Islet of Langerhans (tissue), 1 donor: Measurements from ENCODE around the gene AZIN2.
"Not testable (repeated sequence)": the region's sequence is repeated elsewhere in the genome, so short reads cannot be mapped to it uniquely, and the experiment has no call there.

Source experiments
- FAIRE-seq: peaks from one replicate; lab custom pipeline; 2011; peaks lifted over from hg19 to GRCh38; lab: Jason Lieb, UNC

The AZIN2 gene

DNA sequence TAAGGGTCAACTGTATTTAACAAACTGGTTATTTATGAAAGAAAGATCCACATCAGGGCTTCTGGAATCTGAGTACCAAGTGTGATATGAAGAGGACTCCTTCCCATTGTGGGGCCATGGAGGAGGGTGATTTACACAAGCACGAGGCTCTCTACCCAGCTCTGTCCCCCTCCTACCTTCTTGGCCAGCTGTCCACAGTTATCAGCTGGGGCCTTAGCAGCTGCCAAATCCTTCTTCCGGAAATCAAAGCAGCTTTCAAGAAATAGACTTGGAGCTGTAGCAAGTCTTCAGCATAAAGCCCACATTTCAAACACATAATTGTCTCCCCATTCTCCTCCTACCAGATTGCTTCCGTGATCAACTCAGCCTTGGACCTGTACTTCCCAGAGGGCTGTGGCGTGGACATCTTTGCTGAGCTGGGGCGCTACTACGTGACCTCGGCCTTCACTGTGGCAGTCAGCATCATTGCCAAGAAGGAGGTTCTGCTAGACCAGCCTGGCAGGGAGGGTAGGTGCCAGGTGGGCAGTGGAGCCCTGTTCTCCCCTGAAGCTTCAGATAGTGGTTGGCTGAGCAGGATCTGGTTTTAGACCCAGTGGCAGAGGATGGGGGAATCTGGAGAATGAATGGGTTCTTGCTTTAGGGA is 15.5 kb downstream of the AZIN2 start:
- no peak for FAIRE-seq

DNA sequence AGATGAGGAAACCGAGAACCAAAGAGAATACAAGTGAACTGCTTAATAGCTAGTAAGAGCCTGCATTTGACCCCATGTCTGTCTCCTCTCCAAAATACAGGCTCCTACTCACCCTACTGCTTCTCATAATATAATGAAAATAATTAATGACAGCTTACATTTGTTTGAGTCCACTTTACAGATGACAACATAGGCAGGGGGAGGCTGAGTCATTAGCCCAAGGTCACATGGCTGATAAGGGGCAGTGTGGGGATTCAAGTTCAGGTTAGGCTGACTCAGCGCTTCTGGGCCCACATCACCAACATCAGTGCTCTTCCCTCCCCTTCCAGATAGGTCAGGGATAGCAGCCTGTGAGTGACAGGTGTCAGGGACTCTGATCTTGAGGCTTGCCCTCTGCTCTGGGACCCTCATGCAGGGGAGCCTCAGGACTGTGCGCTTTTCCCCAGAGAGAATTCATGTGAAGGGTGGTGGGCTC is 16.2 kb downstream of the AZIN2 start:
- no peak for FAIRE-seq

DNA sequence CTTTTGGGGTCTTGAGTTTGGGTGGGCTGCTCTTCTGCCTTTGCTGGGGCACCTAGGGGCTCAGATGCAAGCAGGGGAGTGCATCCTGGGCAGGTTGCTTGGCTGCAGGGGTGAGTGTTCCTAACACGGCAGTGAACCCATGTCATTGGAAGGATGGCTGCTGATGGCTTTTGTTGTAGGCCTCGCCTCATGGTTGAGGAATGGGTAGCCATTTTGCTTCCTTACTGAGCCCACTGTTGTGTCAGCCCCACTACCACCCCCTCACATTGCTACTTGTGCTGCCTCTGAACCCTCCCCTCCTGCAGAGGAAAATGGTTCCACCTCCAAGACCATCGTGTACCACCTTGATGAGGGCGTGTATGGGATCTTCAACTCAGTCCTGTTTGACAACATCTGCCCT is 16.8 kb downstream of the AZIN2 start:
- no peak for FAIRE-seq

DNA sequence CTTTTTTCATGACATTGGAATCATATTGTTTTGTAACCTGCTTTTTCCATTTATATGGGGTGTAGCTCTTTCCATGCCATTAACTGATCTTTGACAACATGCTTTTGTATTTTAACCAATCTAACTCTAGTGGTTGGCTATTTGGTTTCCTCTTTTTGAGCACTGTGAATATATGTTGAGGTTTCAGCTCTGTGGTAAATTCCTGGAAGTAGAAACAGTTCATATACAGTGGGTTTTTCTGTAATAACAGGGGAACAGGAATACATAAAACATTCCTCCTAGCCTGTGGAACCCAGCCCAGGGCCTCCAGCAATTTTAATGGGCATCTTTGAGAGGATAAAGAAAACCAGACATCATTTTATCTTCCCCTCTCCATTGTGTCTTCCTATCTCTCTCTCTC is 17.4 kb downstream of the AZIN2 start:
- FAIRE-seq = no peak

DNA sequence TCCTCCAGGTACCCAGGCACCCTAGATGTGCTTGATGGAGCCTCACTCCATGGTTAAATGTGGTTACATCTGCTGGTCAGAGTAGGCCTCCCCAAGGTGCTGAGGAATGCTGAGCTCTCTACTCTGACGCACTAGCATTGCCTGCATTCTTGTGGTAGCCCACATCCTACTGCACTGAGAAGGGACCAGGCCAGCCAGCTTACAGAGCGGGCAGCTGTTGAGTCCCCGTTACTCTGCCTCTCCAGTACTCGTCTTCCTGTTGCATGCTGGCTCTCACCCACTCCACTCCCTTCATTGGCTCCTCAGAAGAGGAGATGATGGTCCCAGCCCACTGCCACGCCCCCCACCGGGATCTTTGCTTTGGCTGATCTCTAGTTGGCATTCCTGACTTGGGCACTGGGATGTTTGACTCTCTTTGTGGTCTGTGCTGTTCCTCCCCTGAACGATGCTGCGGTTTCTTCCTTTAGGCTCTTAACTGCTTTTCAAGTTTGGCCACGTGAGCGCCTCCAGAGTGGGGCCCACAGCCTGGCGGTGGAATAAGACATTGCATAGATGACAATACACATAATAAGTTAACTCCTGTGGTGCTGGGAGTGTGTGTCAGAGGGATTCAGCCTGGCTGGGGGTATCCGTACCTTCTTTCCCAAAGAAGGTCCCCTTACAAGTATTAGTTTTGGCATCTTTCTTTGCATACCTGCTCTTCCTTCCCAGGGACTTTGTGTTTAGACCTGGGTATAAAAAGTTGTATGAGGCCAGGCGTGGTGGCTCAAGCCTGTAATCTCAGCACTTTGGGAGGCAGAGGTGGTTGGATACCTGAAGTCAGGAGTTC is 18.6 kb downstream of the AZIN2 start:
- FAIRE-seq = no peak

DNA sequence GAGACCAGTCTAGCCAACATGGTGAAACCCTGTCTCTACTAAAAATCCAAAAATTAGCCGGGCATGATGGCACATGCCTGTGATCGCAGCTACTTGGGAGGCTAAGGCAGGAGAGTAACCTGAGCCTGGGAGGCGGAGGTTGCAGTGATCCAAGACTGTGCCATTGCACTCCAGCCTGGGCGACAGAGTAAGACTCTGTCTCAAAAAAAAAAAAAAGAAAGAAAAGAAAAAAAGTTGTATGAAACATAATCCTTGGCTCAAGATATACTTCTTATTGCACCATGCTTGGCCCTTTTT is 19.1 kb downstream of the AZIN2 start:
- FAIRE-seq = not testable (repeated sequence)

DNA sequence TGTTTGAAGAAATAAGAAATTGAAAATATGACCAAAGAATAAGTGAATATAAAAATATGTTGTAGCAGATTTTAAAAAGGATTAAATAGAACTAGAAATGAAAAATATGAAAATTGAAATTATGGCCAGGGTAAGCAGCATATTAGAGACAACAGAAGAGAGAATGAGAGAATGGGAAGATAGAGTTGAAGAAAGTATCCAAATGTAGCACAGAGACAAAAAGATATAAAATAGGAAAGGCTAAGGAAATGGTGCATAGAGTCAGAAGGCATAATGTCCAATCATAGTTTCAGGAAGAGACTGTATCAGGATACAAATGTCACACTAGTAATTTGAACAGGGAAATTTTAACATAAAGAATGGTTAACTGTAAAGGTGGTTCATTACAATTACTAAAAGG is 29.5 kb downstream of the AZIN2 start:
- no peak for FAIRE-seq

DNA sequence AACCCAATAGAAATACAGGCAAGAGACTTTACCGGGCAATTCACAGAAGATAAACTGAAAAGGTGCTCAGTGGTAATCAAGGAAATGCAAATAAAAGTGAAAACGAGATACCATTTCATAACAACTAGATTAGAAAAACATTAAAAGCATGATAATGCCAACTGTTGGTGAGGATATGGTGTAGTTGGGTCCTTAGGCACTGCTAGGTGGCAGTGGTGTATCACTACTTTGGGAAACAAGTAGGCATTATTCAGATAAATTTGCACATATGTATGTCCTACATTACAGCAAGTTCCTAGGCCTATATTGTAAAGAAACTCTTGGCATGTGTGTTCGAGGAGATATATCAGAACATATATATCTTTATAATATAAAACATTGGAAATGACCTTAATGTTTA is 31.0 kb downstream of the AZIN2 start:
- no peak for FAIRE-seq

DNA sequence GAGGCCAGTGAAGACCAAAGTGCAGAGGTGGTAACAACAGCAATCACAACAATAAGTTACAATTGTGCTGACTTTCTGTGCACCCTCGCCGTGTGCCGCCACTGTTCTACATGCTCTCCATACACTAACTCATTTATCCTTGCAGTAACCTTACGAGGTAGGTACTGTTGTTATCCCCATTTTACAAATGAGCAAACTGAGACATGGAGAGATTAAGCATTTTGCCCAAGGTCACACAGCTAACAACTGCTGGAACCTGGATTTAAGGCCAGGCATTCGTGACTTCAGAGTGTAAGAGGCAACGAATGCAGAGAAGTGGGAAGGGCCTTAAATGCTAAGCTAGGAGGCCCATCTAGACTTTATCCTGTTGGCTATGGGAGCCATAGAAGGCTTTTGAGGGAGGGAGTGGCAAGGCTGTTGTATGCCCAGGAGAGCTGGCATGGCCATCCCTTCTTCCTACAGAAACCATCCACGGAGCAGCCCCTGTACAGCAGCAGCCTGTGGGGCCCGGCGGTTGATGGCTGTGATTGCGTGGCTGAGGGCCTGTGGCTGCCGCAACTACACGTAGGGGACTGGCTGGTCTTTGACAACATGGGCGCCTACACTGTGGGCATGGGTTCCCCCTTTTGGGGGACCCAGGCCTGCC is 36.6 kb downstream of the AZIN2 start:
- FAIRE-seq = no peak

DNA sequence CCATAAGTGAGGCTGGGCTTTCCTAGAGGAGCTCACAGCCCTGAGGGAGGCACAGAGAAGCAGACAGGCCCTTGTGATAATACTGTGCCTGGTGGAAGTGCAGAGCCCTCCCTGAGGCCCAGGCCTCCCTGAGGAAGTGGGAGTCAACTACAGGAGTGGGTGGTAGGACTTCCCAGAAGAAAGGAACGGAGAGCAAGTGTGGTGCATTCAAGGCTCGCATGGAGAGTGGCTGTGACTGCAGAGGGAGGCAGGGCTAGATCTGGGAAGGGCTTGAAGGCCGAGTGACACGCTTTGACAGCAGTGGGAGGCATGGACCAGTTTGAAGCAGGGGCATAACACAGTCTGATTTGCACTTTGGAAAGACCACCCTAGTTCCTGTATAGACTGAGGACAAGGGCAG is 37.3 kb downstream of the AZIN2 start:
- no peak for FAIRE-seq

DNA sequence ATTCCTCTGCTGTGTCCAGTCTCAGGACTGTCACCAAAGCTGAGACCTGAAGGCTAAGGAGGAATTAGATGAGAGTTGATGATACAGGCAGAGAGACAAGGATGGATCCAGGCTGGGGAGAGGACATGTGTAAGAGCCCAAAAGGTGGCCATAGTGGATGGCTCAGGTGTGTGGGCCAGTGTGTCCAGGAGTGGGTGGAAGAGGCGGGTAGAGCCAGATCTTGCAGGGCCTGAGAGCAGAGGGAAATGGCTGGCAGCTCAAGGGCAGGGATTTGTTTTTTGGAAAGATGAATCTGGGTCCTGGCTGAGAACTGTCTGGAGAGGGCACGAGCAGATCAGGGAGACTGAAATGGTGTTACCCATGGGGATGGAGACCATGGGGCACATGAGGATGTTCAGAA is 38.1 kb downstream of the AZIN2 start:
- no peak for FAIRE-seq

DNA sequence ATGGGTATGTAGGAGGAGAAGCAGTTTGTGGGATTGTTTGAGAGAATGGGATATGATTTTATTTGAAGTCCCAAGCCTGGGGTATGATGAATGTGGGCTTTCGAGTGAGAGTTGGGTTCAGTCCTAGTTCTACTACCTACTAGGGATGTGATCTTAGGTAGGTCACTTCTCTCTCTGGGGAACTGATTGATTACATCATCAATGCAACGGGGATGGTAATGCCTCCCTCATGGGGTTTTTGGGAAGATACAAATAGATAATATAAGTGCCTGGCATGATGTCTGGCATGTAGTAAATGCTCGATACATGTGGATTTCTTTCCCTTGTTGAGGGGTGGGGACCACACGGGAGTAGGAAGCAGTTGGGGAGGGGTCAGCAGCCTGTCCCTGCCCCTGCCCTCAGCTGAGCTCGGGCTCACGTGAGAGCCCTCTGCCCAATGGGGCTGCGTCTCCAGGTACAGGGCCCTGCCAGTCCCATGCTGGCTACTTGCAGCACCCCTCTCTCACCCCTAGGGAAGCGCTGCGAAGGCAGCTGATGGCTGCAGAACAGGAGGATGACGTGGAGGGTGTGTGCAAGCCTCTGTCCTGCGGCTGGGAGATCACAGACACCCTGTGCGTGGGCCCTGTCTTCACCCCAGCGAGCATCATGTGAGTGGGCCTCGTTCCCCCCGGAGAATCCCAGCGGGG is 38.7 kb downstream of the AZIN2 start:
- no peak for FAIRE-seq

DNA sequence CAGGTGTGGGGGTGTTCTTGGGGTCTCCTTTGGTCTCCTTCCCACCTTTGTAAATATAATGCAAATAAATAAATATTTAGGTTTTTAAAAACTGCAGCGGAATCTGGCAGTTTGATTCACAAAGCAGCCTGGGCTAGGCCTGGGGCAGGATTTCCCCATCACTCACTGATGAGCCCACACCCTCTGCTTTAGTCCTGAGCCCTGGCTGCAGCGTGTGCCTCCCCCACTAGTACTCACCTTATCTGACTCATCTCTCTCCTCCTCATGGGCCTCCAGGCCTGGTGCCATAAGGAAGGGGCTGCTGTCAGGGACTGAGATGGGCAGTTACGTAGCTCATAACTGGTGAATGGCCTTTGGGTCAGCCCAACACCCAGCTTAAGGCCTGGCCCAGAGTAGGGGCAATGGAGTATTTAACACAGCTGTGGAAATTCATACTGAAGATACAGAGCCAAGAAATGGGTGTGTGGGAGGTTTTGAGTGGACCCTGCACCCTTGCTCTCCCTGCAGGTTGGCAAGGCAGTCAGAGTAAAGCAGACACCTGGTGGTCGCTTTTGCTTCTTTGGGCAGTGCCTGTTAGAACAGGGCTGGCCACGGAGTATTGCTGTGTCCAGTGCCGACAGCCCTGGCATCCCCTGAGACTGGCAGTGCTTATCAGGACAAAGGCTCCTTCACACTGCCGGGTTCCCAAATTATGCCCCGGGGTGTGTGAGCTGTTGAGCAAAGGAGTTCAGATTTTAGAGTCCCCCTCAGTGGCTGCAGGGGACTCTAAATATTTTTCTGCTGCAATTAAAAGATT is 39.7 kb downstream of the AZIN2 start:
- FAIRE-seq = no peak

DNA sequence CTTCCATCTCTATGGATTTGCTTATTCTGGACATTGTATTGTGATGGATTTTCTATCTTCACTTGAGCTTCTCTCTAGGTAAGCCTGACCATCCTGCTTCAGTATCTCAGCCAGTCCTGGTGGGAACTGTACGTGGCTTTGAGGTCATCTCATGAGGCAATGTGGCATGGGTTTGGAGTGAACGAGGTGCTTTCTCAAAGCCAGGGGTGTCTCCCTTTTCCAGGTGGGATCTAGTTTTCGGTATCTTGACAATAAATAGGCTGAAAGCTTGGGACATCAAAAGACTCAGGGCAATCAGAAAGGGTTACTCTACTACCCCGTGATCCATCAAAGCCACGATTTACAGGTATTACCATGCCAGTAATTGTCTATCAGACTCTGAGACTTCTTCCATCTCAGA is 40.8 kb downstream of the AZIN2 start:
- no peak for FAIRE-seq

DNA sequence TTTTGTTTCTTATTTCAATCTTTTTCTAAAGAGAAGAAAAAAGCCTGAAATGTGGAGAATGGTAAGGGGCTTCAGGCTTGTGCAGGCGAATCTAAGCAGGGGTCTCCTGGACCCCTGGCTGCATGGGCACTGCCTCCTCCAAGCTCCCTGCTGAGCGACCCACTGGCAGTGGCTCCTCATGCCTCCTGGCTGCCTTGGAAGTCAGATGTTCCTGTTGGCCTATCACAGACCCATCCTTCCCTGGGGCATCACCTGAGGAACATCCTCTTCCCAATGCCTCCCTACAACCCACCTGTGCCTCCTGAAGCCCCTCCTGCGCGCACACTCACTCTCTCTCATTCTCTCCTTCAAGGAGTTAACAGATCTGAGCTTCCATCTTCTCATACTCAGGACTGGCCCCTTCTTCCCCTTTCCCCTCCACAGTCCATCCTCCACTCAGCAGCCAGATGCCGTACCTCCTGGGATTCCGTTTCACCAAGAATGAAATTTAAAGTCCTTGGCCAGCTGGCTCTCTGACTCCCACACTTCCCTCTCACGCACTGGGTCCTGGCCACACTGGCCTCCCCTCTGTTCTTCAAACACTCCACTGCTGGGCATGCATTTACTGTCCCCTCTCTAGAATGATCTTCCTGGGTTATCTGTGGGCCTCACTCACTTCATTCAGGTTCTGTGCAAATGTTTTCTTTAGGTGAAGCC is 41.7 kb downstream of the AZIN2 start:
- no peak for FAIRE-seq

DNA sequence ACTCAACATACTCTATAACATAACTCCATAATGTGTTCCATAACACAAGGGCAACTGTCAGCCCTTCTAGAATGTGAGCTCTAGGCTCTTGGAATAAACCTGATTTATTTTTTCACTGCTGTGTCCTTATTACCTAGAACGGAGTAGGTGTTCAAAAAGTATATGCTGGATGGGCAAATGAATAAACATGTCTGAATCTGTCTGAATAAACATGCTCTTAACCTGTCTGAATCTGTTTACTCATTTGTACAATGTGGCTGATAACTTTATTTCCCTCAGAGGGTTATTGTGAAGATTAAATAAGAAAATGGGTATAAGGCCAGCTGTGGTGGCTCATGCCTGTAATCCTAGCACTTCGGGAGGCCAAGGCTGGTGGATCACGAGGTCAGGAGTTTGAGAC is 42.3 kb downstream of the AZIN2 start:
- FAIRE-seq = no peak

DNA sequence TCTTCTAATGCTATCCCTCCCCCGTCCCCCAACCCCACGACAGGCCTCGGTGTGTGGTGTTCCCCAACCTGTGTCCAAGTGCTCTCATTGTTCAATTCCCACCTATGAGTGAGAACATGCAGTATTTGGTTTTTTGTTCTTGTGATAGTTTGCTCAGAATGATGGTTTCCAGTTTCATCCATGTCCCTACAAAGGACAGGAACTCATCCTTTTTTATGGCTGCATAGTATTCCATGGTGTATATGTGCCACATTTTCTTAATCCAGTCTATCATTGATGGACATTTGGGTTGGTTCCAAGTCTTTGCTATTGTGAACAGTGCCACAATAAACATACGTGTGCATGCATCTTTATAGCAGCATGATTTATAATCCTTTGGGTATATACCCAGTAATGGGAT is 43.7 kb downstream of the AZIN2 start:
- FAIRE-seq = not testable (repeated sequence)

DNA sequence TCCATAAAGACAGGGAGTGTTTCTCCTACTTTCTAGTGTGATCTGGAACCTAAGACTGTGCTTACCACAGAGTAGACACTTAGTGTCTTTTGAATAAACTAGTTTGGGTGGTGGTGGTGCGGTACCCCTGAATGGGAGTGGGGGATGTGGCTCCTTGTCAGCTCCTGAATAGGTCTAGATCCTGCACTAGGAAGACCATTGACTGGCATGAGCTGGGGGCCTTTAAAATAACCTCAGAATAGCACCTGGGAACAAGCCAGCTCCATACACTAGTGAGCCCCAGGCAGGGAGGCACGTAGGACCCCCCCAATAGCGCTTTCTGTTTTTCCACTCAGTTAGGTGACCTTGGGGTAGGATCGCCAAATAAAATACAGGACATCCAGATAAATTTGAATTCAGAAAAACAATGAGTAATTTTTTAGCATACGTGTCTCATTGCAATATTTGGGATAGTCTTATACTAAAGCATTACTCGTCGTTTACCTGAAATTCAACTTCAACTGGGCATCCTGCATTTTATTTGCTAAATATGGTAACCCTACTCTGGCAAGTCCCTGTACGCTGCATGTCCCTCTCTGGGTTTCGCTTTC is 45.6 kb downstream of the AZIN2 start:
- no peak for FAIRE-seq

DNA sequence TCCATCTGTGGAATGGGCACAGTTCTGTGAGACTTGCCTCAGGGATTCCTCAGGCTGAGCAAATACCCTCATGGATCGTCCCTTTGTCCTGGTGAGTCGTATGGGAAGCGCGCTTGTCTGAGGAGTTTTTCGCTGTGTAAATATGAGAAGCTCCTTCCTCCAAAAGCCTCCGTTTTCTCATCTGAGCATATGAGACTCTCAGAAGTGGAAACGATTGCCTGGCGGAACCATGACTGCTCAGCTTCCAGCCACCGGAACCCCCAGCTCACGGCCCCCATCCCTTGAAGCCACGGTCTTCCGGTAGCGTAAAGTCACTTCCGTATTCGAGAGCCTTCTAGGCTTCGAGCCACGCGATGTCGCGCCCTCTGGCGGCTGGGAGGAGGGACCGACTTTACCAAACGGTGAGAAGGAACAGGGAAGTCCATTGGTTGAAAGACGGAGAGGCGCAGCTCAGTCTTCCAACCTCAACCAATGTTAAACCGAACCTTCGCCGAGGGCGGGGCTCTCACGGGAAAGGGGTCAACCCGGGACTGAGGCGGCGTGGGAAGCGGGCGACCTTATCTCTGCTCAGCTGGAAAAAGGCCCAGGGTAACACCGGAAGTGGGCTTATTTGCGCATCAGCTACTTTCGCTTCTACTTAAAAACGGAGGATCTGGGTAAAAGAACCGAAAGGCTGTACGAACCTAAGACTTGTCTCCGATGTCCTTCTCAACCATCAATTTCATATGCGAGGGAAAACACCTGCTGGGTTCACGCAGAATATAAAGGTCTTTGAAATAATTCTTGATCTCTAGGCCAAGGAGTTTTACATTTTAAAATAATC is 46.3 kb downstream of the AZIN2 start:
- peak; percentile 98 for FAIRE-seq

DNA sequence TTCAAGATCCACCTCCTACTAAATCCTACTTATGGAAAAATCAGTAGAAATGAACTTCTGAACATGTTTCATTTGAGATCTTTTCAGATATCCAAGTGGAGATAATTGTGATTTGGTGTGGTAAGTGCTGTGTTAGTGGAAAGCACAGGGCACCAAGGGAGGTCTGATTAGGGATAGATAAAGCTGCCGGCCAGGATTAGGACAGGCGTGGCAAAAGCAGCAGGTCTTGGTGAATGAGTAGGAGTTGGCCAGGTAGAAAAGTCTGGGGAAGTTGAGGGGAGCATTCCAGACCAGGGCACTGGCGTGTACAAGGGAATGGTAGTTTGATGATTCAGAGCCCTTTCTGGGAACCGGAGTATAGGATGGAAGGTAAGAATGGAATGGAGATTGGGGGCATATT is 47.8 kb downstream of the AZIN2 start:
- FAIRE-seq = no peak
